ENCODE results near the gene PMFBP1. TPM values are rescaled to one million over a fixed set of nuclear protein-coding genes. Genes with fewer than 3 reads are reported as not detected.

The PMFBP1 gene
- total RNA-seq, 2 experiments from 2014 or later = 1.4 to 1.6 TPM

- intact Hi-C loops (cut with DNase I, micrococcal nuclease) = no loop called here
- TF ChIP-seq CTCF (IDR thresholded peaks at IDR 0.05) = no peak
- H3K27me3 ChIP-seq (ENCODE audit: control insufficient read depth in 1 of 2, insufficient read depth in 2 of 2, low read length in 2 of 2) = no peaks in the 10 kb centered on the region
- no peak for DNase-seq
- Mint-ChIP-seq H3K9me3 (no peaks in the 10 kb centered on the region), H3K36me3 (ENCODE audit: low read depth) (no peaks in the 10 kb centered on the region), H3K27me3 (peaks cover 8% of the 10 kb centered on the region), H3K4me1 (ENCODE audit: low read depth) (no peaks in the 10 kb centered on the region), H3K27ac (no peak overlapping the region), H3K4me3 (no peak overlapping the region)
- no peak overlapping the region for H3K4me3 ChIP-seq (ENCODE audit: low read length)
- H3K27ac ChIP-seq (ENCODE audit: low read depth in 1 of 2, low read length in 2 of 2) = no peak overlapping the region
- no peaks in the 10 kb centered on the region for H3K4me1 ChIP-seq (ENCODE audit: insufficient read depth, low read length)
- ChIA-PET POLR2A (no interaction called here), CTCF (no interaction called here)
- H3K9me3 ChIP-seq (ENCODE audit: control insufficient read depth in 1 of 2, insufficient read depth in 1 of 2, low read length in 2 of 2) = no peaks in the 10 kb centered on the region
- no peaks in the 10 kb centered on the region for H3K36me3 ChIP-seq (ENCODE audit: insufficient read depth, low read length)
- no peak for ATAC-seq (ENCODE audit: poor library complexity)
Measured at GRCh38 chr16:72162105-72162692, 9.8 kb downstream of the PMFBP1 start.

GRCh38 chr16:72159801-72160200 lies 12.2 kb downstream of the PMFBP1 start:
- H3K36me3 Mint-ChIP-seq (ENCODE audit: low read depth) = no peaks in the 10 kb centered on the region
- Histone ChIP-seq H3K27ac (ENCODE audit: low read depth in 1 of 2, low read length in 2 of 2) (no peak overlapping the region), H3K27me3 (ENCODE audit: control insufficient read depth in 1 of 2, insufficient read depth in 2 of 2, low read length in 2 of 2) (no peaks in the 10 kb centered on the region), H3K4me3 (ENCODE audit: low read length) (no peak overlapping the region), H3K9me3 (ENCODE audit: control insufficient read depth in 1 of 2, insufficient read depth in 1 of 2, low read length in 2 of 2) (no peaks in the 10 kb centered on the region), H3K36me3 (ENCODE audit: insufficient read depth, low read length) (no peaks in the 10 kb centered on the region), H3K4me1 (ENCODE audit: insufficient read depth, low read length) (no peaks in the 10 kb centered on the region)
- intact Hi-C loops (cut with DNase I, micrococcal nuclease) = no loop called here
- ChIA-PET CTCF (no interaction called here), POLR2A (no interaction called here)
- H3K9me3 Mint-ChIP-seq = no peaks in the 10 kb centered on the region
- H3K4me3 Mint-ChIP-seq = no peak overlapping the region
- no peak for ATAC-seq (ENCODE audit: poor library complexity)
- H3K27ac Mint-ChIP-seq = no peak overlapping the region
- no peak for DNase-seq
- TF ChIP-seq CTCF (IDR thresholded peaks at IDR 0.05) = no peak
- peaks cover 4% of the 10 kb centered on the region for H3K27me3 Mint-ChIP-seq
- no peaks in the 10 kb centered on the region for H3K4me1 Mint-ChIP-seq (ENCODE audit: low read depth)

- ATAC-seq (ENCODE audit: poor library complexity) (no peak), DNase-seq (no peak)
- ChIA-PET CTCF (no interaction called here), POLR2A (no interaction called here)
- TF ChIP-seq CTCF (IDR thresholded peaks at IDR 0.05) = no peak
- H3K27me3 Mint-ChIP-seq = peaks cover under 1% of the 10 kb centered on the region
- H3K4me1 Mint-ChIP-seq (ENCODE audit: low read depth) = no peaks in the 10 kb centered on the region
- no peaks in the 10 kb centered on the region for H3K9me3 ChIP-seq (ENCODE audit: control insufficient read depth in 1 of 2, insufficient read depth in 1 of 2, low read length in 2 of 2)
- no peak overlapping the region for H3K4me3 Mint-ChIP-seq
- no peaks in the 10 kb centered on the region for H3K27me3 ChIP-seq (ENCODE audit: control insufficient read depth in 1 of 2, insufficient read depth in 2 of 2, low read length in 2 of 2)
- intact Hi-C loops (cut with DNase I, micrococcal nuclease) = no loop called here
- no peaks in the 10 kb centered on the region for H3K4me1 ChIP-seq (ENCODE audit: insufficient read depth, low read length)
- no peak overlapping the region for H3K27ac Mint-ChIP-seq
- no peaks in the 10 kb centered on the region for H3K36me3 Mint-ChIP-seq (ENCODE audit: low read depth)
- no peak overlapping the region for H3K27ac ChIP-seq (ENCODE audit: low read depth in 1 of 2, low read length in 2 of 2)
- H3K9me3 Mint-ChIP-seq = no peaks in the 10 kb centered on the region
- H3K36me3 ChIP-seq (ENCODE audit: insufficient read depth, low read length) = no peaks in the 10 kb centered on the region
- H3K4me3 ChIP-seq (ENCODE audit: low read length) = no peak overlapping the region
Measured at GRCh38 chr16:72159386-72159785, 12.6 kb downstream of the PMFBP1 start.

Measured in CD4-positive, alpha-beta T cell (primary cell).